COLO668 (cell line): ENCODE results near the gene PAFAH1B1.
"Not testable (repeated sequence)": the region's sequence is repeated elsewhere in the genome, so short reads cannot be mapped to it uniquely, and the experiment has no call there.

Experiments
- DNase-seq: peaks from one replicate; lab custom pipeline; 2025; ENCODE audit not compliant: unreplicated experiment; lab: John Stamatoyannopoulos, UW

Gene PAFAH1B1

GRCh38 chr17:2592971-2593820, at the start of gene PAFAH1B1:
Gene PAFAH1B1, plus strand, starts transcription at chr17:2593654. Its CDS starts 44,635 bp downstream, at chr17:2638289.
- DNase-seq = peak; percentile 90

- no peak for DNase-seq
These were observed 48.1 kb upstream of the PAFAH1B1 start for GRCh38 chr17:2545393-2545792.

GRCh38 chr17:2547176-2547575, 46.3 kb upstream of the PAFAH1B1 start:
- DNase-seq = no peak

- DNase-seq = not testable (repeated sequence)
These were observed 45.4 kb upstream of the PAFAH1B1 start for GRCh38 chr17:2548026-2548425.

GRCh38 chr17:2549392-2550211, 43.9 kb upstream of the PAFAH1B1 start:
- DNase-seq = no peak

- no peak for DNase-seq
These were observed 42.0 kb upstream of the PAFAH1B1 start for GRCh38 chr17:2551493-2551892.

- DNase-seq = no peak
These were observed 41.5 kb upstream of the PAFAH1B1 start for GRCh38 chr17:2551928-2552327.

GRCh38 chr17:2560658-2561057, 32.8 kb upstream of the PAFAH1B1 start:
- DNase-seq = no peak

GRCh38 chr17:2562162-2562858, 31.1 kb upstream of the PAFAH1B1 start:
- DNase-seq = no peak

- DNase-seq = no peak
These were observed 30.4 kb upstream of the PAFAH1B1 start for GRCh38 chr17:2563061-2563460.

- DNase-seq = no peak
These were observed 29.9 kb upstream of the PAFAH1B1 start for GRCh38 chr17:2563543-2563942.

GRCh38 chr17:2564877-2565276, 28.6 kb upstream of the PAFAH1B1 start:
- no peak for DNase-seq

- no peak for DNase-seq
These were observed 27.4 kb upstream of the PAFAH1B1 start for GRCh38 chr17:2566056-2566455.

- DNase-seq = no peak
These were observed 21.7 kb upstream of the PAFAH1B1 start for GRCh38 chr17:2571523-2572303.

- DNase-seq = not testable (repeated sequence)
These were observed 21.2 kb upstream of the PAFAH1B1 start for GRCh38 chr17:2572304-2572609.

GRCh38 chr17:2580151-2580550, 13.3 kb upstream of the PAFAH1B1 start:
- DNase-seq = no peak

- no peak for DNase-seq
These were observed 12.8 kb upstream of the PAFAH1B1 start for GRCh38 chr17:2580661-2581060.

GRCh38 chr17:2582493-2582892, 11.0 kb upstream of the PAFAH1B1 start:
- no peak for DNase-seq

GRCh38 chr17:2591040-2591640, 2.3 kb upstream of the PAFAH1B1 start:
- DNase-seq = no peak
